GM21367 (cell line): ENCODE data around the gene GOLPH3L.
"Not testable (repeated sequence)": the region's sequence is repeated elsewhere in the genome, so short reads cannot be mapped to it uniquely, and the experiment has no call there.

Experiments used
- ATAC-seq: cut with Tn5 transposase; IDR thresholded peaks from one replicate; pipeline ENCODE4 v1.9.1; 2021; ENCODE audit not compliant: unreplicated experiment

GOLPH3L gene

GRCh38 chr1:150696995-150697927, at the start of gene GOLPH3L:
TSS of gene GOLPH3L (minus strand) at chr1:150697154. CDS start at chr1:150694838, 2,316 bp downstream.
- ATAC-seq, result peak; percentile 96

DNA sequence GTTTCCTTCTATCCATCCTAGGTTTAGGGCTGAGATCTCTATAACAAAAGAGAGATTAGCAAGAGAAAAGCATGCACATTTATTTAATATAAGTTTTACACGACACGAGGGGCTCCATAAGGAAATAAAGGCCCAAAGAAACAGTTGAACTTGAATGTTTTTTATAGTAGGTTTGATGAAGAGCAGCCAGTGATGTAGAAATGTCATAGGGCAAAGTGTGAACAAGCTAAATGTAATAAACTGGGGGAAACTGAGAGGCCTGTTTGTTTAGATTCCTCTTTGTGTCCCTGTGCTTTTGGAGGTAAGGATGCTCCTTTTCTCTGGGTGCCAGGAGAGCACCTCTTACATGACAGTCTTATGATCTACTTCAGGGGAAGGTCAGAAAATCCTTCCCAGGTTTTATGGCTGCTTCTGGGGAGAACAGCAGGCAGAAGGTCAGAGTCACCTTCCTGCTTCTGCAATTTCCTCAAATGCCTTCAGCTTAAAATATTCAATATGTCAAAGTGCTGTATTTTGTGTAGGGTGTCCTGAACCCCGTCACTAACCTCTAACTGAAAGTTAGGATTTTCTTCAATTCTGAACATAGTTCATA, 33.3 kb upstream of the GOLPH3L start:
- ATAC-seq, result no peak

- no peak for ATAC-seq
Observed at GRCh38 chr1:150724336-150724735, 27.4 kb upstream of the GOLPH3L start.

DNA sequence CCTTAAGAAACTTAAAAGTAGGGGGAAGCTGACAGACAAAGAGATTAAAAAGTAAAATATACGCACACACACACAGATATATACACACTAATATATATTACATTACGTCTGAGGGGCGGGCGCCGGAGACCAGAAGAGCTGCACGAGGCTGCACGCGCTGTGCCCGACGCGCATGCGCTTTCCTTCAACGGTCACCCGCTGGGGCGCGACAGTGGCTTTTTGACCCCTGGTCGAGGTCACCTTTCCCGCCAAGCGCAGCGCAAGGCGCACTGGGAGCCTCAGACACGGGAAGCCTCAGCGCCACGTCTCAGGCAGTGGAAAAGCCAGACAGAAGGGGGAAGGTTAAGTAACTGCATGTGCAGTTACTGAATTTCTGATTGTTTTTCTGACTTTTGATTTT, 23.7 kb upstream of the GOLPH3L start, which contains the start of gene HORMAD1:
TSS of gene HORMAD1 (minus strand) at position 193 of the 400 bp plus-strand sequence. CDS start 1,390 bp downstream, outside the sequence.
- ATAC-seq, result no peak

- no peak for ATAC-seq
Observed at GRCh38 chr1:150720098-150720497, 23.1 kb upstream of the GOLPH3L start.

- ATAC-seq, result no peak
Observed at GRCh38 chr1:150718225-150718891, 21.4 kb upstream of the GOLPH3L start.

DNA sequence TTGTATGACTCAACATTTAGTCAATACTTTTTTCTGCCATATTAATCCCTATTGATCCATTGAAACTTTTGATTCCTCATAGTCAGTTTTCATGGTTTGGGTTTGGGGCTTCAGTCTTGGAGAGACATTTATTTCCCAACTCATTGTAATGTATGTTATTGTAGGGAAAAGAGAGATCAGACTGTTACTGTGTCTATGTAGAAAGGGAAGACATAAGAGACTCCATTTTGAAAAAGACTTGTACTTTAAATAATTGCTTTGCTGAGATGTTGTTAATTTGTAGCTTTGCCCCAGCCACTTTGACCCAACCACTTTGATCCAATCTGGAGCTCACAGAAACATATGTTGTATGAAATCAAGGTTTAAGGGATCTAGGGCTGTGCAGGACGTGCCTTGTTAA, 12.1 kb upstream of the GOLPH3L start:
- not testable (repeated sequence) for ATAC-seq

DNA sequence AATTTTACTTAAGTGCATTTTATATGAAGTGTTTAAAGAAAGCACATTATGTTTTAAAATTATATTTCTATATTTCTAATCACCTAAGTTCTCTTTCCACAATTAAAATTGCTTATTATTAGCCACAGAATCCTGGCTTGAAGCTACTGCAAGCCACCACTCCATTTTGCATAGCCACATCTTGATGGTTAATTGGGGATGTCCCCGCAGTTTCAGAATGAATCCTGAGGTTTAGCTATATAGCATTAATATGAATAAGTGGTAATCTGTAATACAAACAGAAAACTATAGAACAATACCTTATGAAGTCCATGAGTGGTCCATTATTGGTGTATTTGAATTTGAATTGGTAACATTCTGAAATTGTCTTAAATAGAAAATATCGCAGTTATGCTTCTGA, 11.6 kb upstream of the GOLPH3L start:
- peak; percentile 51 for ATAC-seq

GRCh38 chr1:150706091-150706490, 9.1 kb upstream of the GOLPH3L start:
- ATAC-seq, result no peak

DNA sequence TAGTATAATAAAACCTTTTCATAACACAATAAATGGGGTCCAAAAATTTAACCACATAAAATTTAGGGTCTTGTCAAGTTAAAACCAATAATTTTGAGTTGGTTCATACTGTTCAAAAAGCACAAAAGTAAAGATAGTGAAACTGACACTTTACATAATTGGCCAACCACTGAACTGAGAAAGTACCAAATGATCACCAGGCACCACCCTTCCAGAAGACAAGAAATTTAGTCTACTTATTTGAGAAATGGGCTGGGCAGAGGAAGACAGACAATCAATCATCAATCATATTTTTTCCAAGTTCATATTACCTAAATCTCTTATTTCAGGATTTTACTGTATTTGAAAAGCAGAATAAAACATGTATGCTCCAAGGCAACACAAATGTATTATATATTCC, 6.5 kb upstream of the GOLPH3L start:
- no peak for ATAC-seq

- ATAC-seq, result no peak
Observed at GRCh38 chr1:150696590-150696989, 364 bp downstream of the GOLPH3L start.

- ATAC-seq, result no peak
Observed at GRCh38 chr1:150696162-150696561, 792 bp downstream of the GOLPH3L start.

GRCh38 chr1:150695561-150695960, 1.4 kb downstream of the GOLPH3L start:
- no peak for ATAC-seq

DNA sequence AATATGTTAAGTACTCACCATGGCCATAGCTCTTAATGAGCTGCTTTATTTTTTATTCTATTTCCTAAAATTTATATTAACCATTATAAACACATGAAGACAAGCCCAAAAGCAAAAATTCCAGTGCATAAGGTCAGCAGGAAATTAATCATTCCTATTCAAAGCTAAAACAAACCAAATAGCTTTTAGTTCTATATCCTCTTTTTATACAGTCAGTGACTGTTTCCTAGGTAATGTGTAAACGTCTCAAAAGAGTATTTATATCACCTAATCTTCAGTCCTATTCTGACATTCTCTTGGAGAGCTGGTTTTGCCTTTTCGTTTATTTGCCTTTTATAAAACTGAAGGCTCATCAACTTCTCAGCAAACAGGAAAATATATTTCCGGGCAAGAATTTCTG, 4.2 kb downstream of the GOLPH3L start:
- ATAC-seq, result no peak

- no peak for ATAC-seq
Observed at GRCh38 chr1:150688763-150689162, 8.2 kb downstream of the GOLPH3L start.

GRCh38 chr1:150686275-150686674, 10.7 kb downstream of the GOLPH3L start:
- ATAC-seq, result no peak

DNA sequence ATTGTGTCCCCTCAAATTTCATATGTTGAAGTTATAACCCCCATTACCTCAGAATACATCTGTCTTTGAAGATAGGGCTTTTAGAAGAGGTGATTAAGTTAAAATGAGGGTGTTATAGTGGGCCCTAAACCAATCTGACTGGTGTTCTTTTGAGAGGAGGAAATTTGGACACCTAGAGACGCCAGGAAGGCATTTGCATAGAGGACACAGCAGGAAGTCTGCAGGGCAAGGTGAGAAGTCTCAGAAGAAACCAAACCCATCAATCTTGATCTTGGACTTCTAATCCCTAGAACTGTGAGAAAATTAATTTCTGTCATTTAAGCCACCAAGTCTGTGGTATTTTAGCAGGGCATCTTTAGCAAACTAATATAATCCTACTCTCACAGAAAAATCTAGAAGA, 13.0 kb downstream of the GOLPH3L start:
- no peak for ATAC-seq

DNA sequence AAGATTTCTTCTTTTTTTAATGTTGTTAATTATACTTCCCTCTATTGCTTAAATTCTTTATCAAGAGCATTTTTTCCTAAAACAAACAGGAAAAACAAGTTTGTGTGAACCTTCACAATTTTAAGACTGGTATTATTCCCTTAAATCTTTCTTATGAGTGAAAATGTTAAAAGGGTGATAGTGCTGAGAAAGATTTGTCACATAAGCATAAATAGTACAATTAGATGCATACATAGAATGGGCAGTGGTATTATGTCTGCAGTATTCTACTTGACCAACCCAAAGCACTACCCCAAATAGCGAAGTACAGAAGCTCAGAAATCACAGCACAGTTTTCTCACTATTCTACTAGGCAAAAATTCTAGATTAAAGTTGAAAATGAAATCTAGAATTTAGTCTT, 18.0 kb downstream of the GOLPH3L start:
- no peak for ATAC-seq

DNA sequence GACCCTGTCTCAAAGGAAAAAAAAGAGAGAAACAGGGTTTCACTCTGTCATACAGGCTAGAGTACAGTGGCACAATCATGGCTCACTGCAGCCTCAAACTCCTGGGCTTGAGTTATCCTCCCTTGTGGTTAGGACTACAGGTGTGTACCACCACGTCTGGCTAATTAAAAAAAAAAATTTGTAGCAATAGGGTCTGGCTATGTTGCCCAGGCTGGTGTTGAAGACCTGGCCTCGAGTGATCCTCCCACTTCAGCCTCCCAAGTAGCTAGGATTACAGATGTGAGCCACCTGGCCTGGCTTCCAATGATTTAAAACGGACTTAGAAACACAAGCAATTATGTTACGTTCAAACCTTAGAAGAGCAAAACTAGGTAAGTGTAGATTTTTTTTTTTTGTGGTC, 22.1 kb downstream of the GOLPH3L start:
- ATAC-seq, result no peak

GRCh38 chr1:150663321-150663720, 33.6 kb downstream of the GOLPH3L start:
- ATAC-seq, result no peak

DNA sequence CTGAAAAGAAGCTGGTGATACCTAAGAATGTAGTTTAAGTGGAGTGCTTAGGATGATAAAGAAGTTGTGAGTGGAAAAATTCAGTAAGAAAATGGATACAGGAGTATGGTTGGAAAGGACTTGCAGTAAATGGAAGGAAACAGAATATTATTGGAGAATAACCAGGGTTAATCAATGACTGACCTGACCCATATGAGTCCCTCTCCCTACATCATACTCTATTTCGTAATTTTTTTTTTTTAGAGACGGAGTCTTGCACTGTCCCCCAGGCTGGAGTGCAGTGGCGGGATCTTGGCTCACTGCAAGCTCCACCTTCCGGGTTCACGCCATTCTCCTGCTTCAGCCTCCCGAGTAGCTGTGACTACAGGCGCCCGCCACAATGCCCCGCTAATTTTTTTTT, 34.1 kb downstream of the GOLPH3L start:
- no peak for ATAC-seq

DNA sequence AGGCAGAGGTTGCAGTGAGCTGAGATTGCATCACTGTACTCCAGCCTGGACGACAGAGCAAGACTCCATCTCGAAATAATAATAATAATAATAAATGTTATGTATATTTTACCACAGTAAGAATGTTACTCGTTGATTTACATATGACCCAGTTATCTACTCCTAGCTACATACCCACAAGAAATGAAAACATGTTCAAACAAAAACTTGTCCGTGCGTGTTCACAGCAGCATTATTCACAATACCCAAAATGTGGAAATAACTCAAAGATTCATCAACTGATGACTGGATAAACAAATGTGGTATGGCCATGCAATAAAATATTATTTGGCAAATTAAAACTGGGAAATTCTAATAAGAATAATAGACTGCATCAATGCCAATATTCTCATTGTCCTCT, 35.8 kb downstream of the GOLPH3L start:
- ATAC-seq, result no peak
